Mesendoderm (in vitro differentiated cells): ENCODE data around the gene PPP1R13L.

Source experiments
- DNase-seq: peaks from one replicate; pipeline ENCODE4 v3.0.0; 2013
- H2AK5ac ChIP-seq: 2 replicates; pipeline ENCODE4 v1.6.1; 2013; ENCODE audit warnings: low read length, inconsistent platforms
- H2BK120ac ChIP-seq: 2 replicates; pipeline ENCODE4 v1.6.1; 2013; ENCODE audit warnings: low read depth, mild to moderate bottlenecking, low read length, moderate library complexity, mixed read lengths
- H2BK15ac ChIP-seq: replicated peaks from 2 replicates; pipeline ENCODE4 v1.6.1; 2013; ENCODE audit warnings: low read depth, mild to moderate bottlenecking, moderate library complexity
- H2BK5ac ChIP-seq: 2 replicates; pipeline ENCODE4 v1.6.1; 2013; ENCODE audit warnings: low read length, inconsistent platforms
- H3K18ac ChIP-seq: 2 replicates; pipeline ENCODE4 v1.6.1; 2013; ENCODE audit warnings: mild to moderate bottlenecking, low read length, mixed read lengths
- H3K23ac ChIP-seq: one replicate; pipeline ENCODE4 v1.6.1; 2013; ENCODE audit warnings: low read length
- H3K27ac ChIP-seq: 2 replicates; pipeline ENCODE4 v1.5.1; 2013; ENCODE audit warnings: low read depth, mild to moderate bottlenecking, inconsistent platforms, low read length, moderate library complexity
- H3K27me3 ChIP-seq: 2 replicates; pipeline ENCODE4 v1.6.1; 2013; ENCODE audit warnings: low read length, control low read depth, mild to moderate bottlenecking, inconsistent platforms; ENCODE audit not compliant: insufficient read depth, poor library complexity
- H3K36me3 ChIP-seq: 2 replicates; pipeline ENCODE4 v1.6.1; 2013; ENCODE audit warnings: low read length, inconsistent platforms; ENCODE audit not compliant: control insufficient read depth, insufficient read depth
- H3K4ac ChIP-seq: one replicate; pipeline ENCODE4 v1.6.1; 2013; ENCODE audit warnings: low read depth, mild to moderate bottlenecking, low read length, moderate library complexity
- H3K4me1 ChIP-seq: 2 replicates; pipeline ENCODE4 v1.6.1; 2013; ENCODE audit warnings: low read depth, low read length, inconsistent platforms; ENCODE audit not compliant: control insufficient read depth
- H3K4me2 ChIP-seq: 2 replicates; pipeline ENCODE4 v1.6.1; 2013; ENCODE audit warnings: low read length
- H3K4me3 ChIP-seq: 2 replicates; pipeline ENCODE4 v1.5.1; 2013; ENCODE audit warnings: mild to moderate bottlenecking, low read length
- H3K56ac ChIP-seq: one replicate; pipeline ENCODE4 v1.6.1; 2013; ENCODE audit warnings: low read length
- H3K79me1 ChIP-seq: 2 replicates; pipeline ENCODE4 v1.6.1; 2013; ENCODE audit warnings: low read length, inconsistent platforms
- H3K79me2 ChIP-seq: 2 replicates; pipeline ENCODE4 v1.6.1; 2013; ENCODE audit warnings: mild to moderate bottlenecking, low read length; ENCODE audit not compliant: control insufficient read depth, insufficient read depth
- H3K9ac ChIP-seq: 2 replicates; pipeline ENCODE4 v1.6.1; 2013; ENCODE audit warnings: low read length, inconsistent platforms
- H4K5ac ChIP-seq: one replicate; pipeline ENCODE4 v1.6.1; 2013; ENCODE audit warnings: low read length
- H4K8ac ChIP-seq: one replicate; pipeline ENCODE4 v1.6.1; 2013; ENCODE audit warnings: low read depth, mild to moderate bottlenecking, control low read depth, low read length, moderate library complexity
- WGBS: extraction: QIAGEN DNeasy Blood & Tissue Kit; methylation state at CpG from one replicate; pipeline ENCODE4 v1.1.7; 2013; ENCODE audit warnings: low lambda C conversion rate, missing lambda C conversion rate; ENCODE audit not compliant: insufficient coverage; ENCODE audit errors: extremely low coverage; 5-methylcytosine and 5-hydroxymethylcytosine counted together

Gene PPP1R13L

DNA sequence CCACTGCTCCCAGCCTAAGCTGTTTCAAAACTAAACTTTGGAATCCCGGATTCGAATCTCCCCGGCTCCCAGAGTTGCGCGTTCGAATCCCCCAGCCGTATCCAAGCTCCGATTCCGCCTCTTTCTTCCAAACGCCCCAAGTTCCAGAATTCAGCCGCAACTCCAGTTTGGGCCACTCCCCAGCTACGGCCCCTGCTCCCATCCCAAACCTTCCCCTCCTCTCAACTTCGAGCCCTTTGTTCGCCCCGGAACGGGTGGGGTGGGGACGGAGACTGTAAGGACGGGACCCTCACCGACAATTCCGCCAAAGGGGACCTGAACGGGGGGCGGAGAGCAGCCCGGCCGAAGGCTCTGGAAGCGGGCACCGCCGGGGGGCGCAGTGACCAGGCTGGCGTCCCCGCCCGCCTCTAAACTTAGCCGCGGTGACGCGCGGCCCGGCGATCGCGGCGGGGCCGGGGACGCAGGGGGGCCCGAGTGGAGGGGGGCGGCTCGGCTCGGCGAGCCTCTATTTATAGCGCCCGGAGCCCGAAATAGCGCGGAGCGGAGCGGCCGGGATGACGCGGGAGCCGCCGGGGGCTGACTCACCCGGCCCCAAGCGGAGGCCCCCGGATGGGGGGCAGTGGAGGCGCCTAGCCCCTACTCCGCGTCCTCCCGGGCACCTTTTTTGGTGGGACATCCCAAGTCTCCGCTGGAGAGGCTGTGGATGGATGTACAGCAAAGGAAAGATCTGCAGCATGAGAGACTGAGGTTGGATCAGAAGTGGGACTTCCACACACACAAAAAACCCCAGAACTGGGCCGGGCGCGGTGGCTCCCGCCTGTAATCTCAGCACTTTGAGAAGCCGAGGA, 23.7 kb upstream of the PPP1R13L start:
- peak; percentile 63 for DNase-seq

GRCh38 chr19:45424191-45425058, 19.6 kb upstream of the PPP1R13L start:
- DNase-seq, result peak; percentile 92

More for the DNA sequence above, 23.7 kb upstream of the PPP1R13L start:
- H4K5ac ChIP-seq, result no peak overlapping the region
- H3K56ac ChIP-seq, result peak overlapping the region; percentile 59
- H3K9ac ChIP-seq, result peak overlapping the region; percentile 43
- no CpG with 5 or more reads among the region's 73 CpGs for WGBS
- no peak overlapping the region for H3K27ac ChIP-seq
- no peak overlapping the region for H2BK5ac ChIP-seq
- H2BK120ac ChIP-seq, result no peak overlapping the region
- H3K36me3 ChIP-seq, result no peaks in the 10 kb centered on the region
- H3K4ac ChIP-seq, result no peak overlapping the region
- H3K27me3 ChIP-seq, result no peaks in the 10 kb centered on the region
- no peak overlapping the region for H2AK5ac ChIP-seq
- H4K8ac ChIP-seq, result no peak overlapping the region
- H3K79me2 ChIP-seq, result no peaks in the 10 kb centered on the region
- H3K23ac ChIP-seq, result no peak overlapping the region
- H3K4me3 ChIP-seq, result peak overlapping the region; percentile 1
- no peaks in the 10 kb centered on the region for H3K79me1 ChIP-seq
- H3K18ac ChIP-seq, result peak overlapping the region; percentile 85
- H3K4me1 ChIP-seq, result no peaks in the 10 kb centered on the region
- peak overlapping the region; percentile 80 for H3K4me2 ChIP-seq
- H2BK15ac ChIP-seq, result no peak overlapping the region

GRCh38 chr19:45423589-45424190, 18.8 kb upstream of the PPP1R13L start, which contains the start of gene ERCC1:
Gene ERCC1, minus strand, starts transcription at chr19:45423917. Its CDS starts 543 bp downstream, at chr19:45423374.
- WGBS, result no CpG with 5 or more reads among the region's 37 CpGs
- peak within 1 kb of the TSS; percentile 96 for H3K56ac ChIP-seq
- peak within 1 kb of the TSS; percentile 25 for H3K4ac ChIP-seq
- peak within 1 kb of the TSS; percentile 89 for H3K9ac ChIP-seq
- H3K79me2 ChIP-seq, result peaks cover 2% of the 10 kb centered on the region
- peak within 1 kb of the TSS; percentile 88 for H3K4me2 ChIP-seq
- peak within 1 kb of the TSS; percentile 82 for H3K27ac ChIP-seq
- peak within 1 kb of the TSS; percentile 31 for H3K18ac ChIP-seq
- no peak within 1 kb of the TSS for H4K8ac ChIP-seq
- peak within 1 kb of the TSS; percentile 14 for H2BK120ac ChIP-seq
- peak within 1 kb of the TSS; percentile 44 for H2BK5ac ChIP-seq
- no peak within 1 kb of the TSS for H2BK15ac ChIP-seq
- H3K4me3 ChIP-seq, result peak within 1 kb of the TSS; percentile 53
- no peaks in the 10 kb centered on the region for H3K27me3 ChIP-seq
- peak; percentile 99 for DNase-seq
- peak within 1 kb of the TSS; percentile 43 for H2AK5ac ChIP-seq
- peaks cover 2% of the 10 kb centered on the region for H3K4me1 ChIP-seq
- peak within 1 kb of the TSS; percentile 70 for H3K23ac ChIP-seq
- H3K36me3 ChIP-seq, result peaks cover 1% of the 10 kb centered on the region
- H4K5ac ChIP-seq, result peak within 1 kb of the TSS; percentile 5
- H3K79me1 ChIP-seq, result peaks cover 5% of the 10 kb centered on the region

More at GRCh38 chr19:45424191-45425058, 19.6 kb upstream of the PPP1R13L start:
- Histone ChIP-seq H3K27me3 (no peaks in the 10 kb centered on the region), H3K23ac (peak overlapping the region; percentile 7), H2AK5ac (peak overlapping the region; percentile 43), H2BK120ac (peak overlapping the region; percentile 14), H3K4me1 (peaks cover 2% of the 10 kb centered on the region), H4K8ac (no peak overlapping the region), H3K4me3 (peak overlapping the region; percentile 53), H4K5ac (peak overlapping the region; percentile 5), H2BK5ac (peak overlapping the region; percentile 44), H3K4ac (peak overlapping the region; percentile 25), H3K56ac (peak overlapping the region; percentile 96), H2BK15ac (no peak overlapping the region), H3K79me2 (peaks cover 2% of the 10 kb centered on the region), H3K79me1 (peaks cover 5% of the 10 kb centered on the region), H3K36me3 (no peaks in the 10 kb centered on the region), H3K27ac (peak overlapping the region; percentile 82), H3K9ac (peak overlapping the region; percentile 89), H3K4me2 (peak overlapping the region; percentile 88), H3K18ac (peak overlapping the region; percentile 31)
- WGBS, result no CpG with 5 or more reads among the region's 24 CpGs

DNA sequence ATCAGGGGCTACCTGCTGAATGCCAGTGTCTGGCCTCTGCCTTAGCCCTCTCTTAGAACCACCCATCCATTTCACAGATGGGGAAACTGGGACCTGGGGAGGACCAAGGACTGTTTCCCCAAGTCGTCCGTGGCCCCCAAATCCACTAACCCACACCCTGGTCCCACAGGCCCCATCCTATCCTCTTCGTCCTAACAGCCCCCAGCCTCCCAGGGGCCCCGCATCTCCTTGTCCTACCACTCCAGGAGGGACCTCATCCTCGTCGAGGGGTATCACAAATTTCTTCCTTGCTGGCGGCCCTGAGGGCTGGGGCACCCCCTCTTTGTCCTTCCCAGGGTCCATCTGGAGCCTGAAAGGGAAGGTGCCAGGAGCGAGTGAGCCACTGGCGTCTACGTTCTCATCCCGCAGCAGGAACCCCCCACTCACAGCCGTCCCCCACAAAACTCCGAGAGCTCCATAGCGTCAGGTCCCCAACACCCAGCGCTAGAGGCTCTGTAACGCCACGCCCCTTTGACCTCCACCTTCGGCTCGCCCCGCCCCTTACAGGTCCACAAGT, 18.2 kb upstream of the PPP1R13L start:
- WGBS, result no CpG with 5 or more reads among the region's 20 CpGs

DNA sequence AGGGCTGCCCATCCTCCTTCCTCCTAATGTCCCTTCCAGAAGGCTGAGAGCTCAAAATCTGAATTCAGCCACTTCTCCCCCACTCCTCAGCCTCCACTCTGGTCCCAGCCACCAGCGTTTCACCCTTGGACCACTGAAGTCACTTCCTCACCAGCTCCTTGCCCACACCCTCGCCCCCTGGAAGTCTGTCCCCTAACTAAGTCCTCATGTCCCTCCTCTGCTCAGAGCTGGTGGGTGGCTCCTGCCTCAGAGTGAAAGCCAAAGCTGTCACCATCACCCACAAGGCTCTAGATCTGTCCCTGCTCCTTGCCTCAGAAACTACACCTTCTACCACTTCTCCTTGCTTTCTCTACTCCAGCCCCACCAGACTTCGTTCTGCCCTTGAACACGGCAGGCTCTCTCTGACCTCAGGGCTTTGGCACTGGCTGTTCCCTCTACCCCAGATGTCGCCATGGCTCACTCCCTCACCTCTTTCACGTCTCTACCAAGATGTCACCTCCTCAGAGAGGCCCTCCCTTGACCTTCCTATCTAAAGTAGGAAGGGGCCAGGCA, 17.2 kb upstream of the PPP1R13L start:
- Histone ChIP-seq H3K79me2 (peaks cover 2% of the 10 kb centered on the region), H3K27me3 (no peaks in the 10 kb centered on the region), H3K4me2 (no peak overlapping the region), H3K56ac (no peak overlapping the region), H3K27ac (no peak overlapping the region), H2AK5ac (no peak overlapping the region), H3K9ac (no peak overlapping the region), H3K4me3 (no peak overlapping the region), H3K4ac (no peak overlapping the region), H3K36me3 (peaks cover 1% of the 10 kb centered on the region), H3K23ac (no peak overlapping the region), H2BK5ac (no peak overlapping the region), H4K5ac (no peak overlapping the region), H3K79me1 (peaks cover 5% of the 10 kb centered on the region), H2BK15ac (no peak overlapping the region), H3K4me1 (peaks cover 2% of the 10 kb centered on the region), H4K8ac (no peak overlapping the region), H2BK120ac (no peak overlapping the region), H3K18ac (no peak overlapping the region)
- no CpG with 5 or more reads among the region's 6 CpGs for WGBS
- DNase-seq, result no peak

More for the DNA sequence above, 18.2 kb upstream of the PPP1R13L start:
- peak overlapping the region; percentile 70 for H3K23ac ChIP-seq
- no peak overlapping the region for H3K27ac ChIP-seq
- no peak overlapping the region for H4K5ac ChIP-seq
- peaks cover 2% of the 10 kb centered on the region for H3K79me2 ChIP-seq
- H2BK15ac ChIP-seq, result no peak overlapping the region
- peak overlapping the region; percentile 67 for H3K4me2 ChIP-seq
- H2AK5ac ChIP-seq, result no peak overlapping the region
- H3K36me3 ChIP-seq, result peaks cover 1% of the 10 kb centered on the region
- peak overlapping the region; percentile 82 for H3K56ac ChIP-seq
- peak overlapping the region; percentile 77 for H3K9ac ChIP-seq
- H3K27me3 ChIP-seq, result no peaks in the 10 kb centered on the region
- peaks cover 2% of the 10 kb centered on the region for H3K4me1 ChIP-seq
- H3K18ac ChIP-seq, result no peak overlapping the region
- H2BK5ac ChIP-seq, result peak overlapping the region; percentile 15
- peak overlapping the region; percentile 3 for H2BK120ac ChIP-seq
- peak overlapping the region; percentile 22 for H3K4ac ChIP-seq
- no peak overlapping the region for H4K8ac ChIP-seq
- peak overlapping the region; percentile 38 for H3K4me3 ChIP-seq
- DNase-seq, result no peak
- H3K79me1 ChIP-seq, result peaks cover 5% of the 10 kb centered on the region
